GM23338 (cell line): ENCODE measurements around the gene ATP1A4. TPM values are rescaled to one million over a fixed set of nuclear protein-coding genes. Genes with fewer than 3 reads are reported as not detected.

ENCODE experiments used
- ATAC-seq: fragments of 200-7000 bp; cut with Tn5 transposase; 3 replicates; pipeline ENCODE4 v1.9.1; 2020
- DNase-seq: peaks from one replicate; pipeline ENCODE4 v3.0.0-alpha.2; 2015; ENCODE audit warnings: low spot score
- H2AFZ ChIP-seq: fragments of 200-600 bp; sonication (generic); 2 replicates; pipeline ENCODE4 v1.8.0; 2016; ENCODE audit warnings: antibody characterized with exemption, mild to moderate bottlenecking, moderate library complexity
- H3F3A ChIP-seq: fragments of 200-600 bp; sonication (generic); replicated peaks from 2 replicates; pipeline ENCODE4 v1.8.0; 2017; ENCODE audit warnings: antibody characterized with exemption, mixed run types, low read depth
- H3K27ac ChIP-seq: fragments of 200-600 bp; sonication (generic); 2 replicates; pipeline ENCODE4 v1.6.1; 2016; ENCODE audit warnings: low read depth
- H3K27me3 ChIP-seq: fragments of 200-600 bp; sonication (generic); 2 replicates; pipeline ENCODE4 v1.8.0; 2016; ENCODE audit warnings: mild to moderate bottlenecking, mixed run types, moderate library complexity; ENCODE audit not compliant: insufficient read depth
- H3K36me3 ChIP-seq: fragments of 200-600 bp; sonication (generic); 2 replicates; pipeline ENCODE4 v1.8.0; 2016; ENCODE audit warnings: mild to moderate bottlenecking; ENCODE audit not compliant: insufficient read depth
- H3K4me1 ChIP-seq: fragments of 200-600 bp; sonication (generic); 2 replicates; pipeline ENCODE4 v1.8.0; 2016; ENCODE audit warnings: mild to moderate bottlenecking, moderate library complexity; ENCODE audit not compliant: insufficient read depth
- H3K4me2 ChIP-seq: fragments of 200-600 bp; sonication (generic); 2 replicates; pipeline ENCODE4 v1.7.1; 2017; ENCODE audit warnings: mixed run types
- H3K4me3 ChIP-seq: fragments of 200-600 bp; sonication (generic); 2 replicates; pipeline ENCODE4 v1.6.1; 2016; ENCODE audit warnings: mixed run types
- H3K79me2 ChIP-seq: fragments of 200-600 bp; sonication (generic); replicated peaks from 2 replicates; pipeline ENCODE4 v1.8.0; 2017; ENCODE audit warnings: mild to moderate bottlenecking; ENCODE audit not compliant: insufficient read depth
- H3K9me2 ChIP-seq: fragments of 200-600 bp; sonication (generic); 2 replicates; pipeline ENCODE4 v1.8.0; 2017; ENCODE audit not compliant: insufficient read depth
- H4K20me1 ChIP-seq: fragments of 200-600 bp; sonication (generic); replicated peaks from 2 replicates; pipeline ENCODE4 v1.8.0; 2017; ENCODE audit warnings: mild to moderate bottlenecking; ENCODE audit not compliant: insufficient read depth
- H3K27ac Mint-ChIP-seq: 2 replicates; pipeline ENCODE4 v1.8.0; 2020; ENCODE audit warnings: inconsistent platforms, mild to moderate bottlenecking, moderate library complexity, mixed read lengths
- H3K27me3 Mint-ChIP-seq: 3 replicates; pipeline ENCODE4 v1.8.0; 2022; ENCODE audit warnings: low read depth, mild to moderate bottlenecking, moderate library complexity, mixed read lengths, inconsistent platforms; ENCODE audit not compliant: insufficient read depth, poor library complexity
- H3K36me3 Mint-ChIP-seq: 3 replicates; pipeline ENCODE4 v1.8.0; 2021; ENCODE audit warnings: low read depth, mild to moderate bottlenecking, inconsistent platforms, moderate library complexity, mixed read lengths
- H3K4me1 Mint-ChIP-seq: 3 replicates; pipeline ENCODE4 v1.8.0; 2020; ENCODE audit warnings: mild to moderate bottlenecking, inconsistent platforms, mixed read lengths
- H3K4me3 Mint-ChIP-seq: 3 replicates; pipeline ENCODE4 v1.8.0; 2021; ENCODE audit warnings: moderate library complexity, mild to moderate bottlenecking, inconsistent platforms, mixed read lengths
- H3K9me3 Mint-ChIP-seq: 3 replicates; pipeline ENCODE4 v1.8.0; 2020; ENCODE audit warnings: moderate library complexity, mild to moderate bottlenecking, inconsistent platforms, mixed read lengths
- CREB1 ChIP-seq: fragments of 250-450 bp; sonication (Bioruptor Pico); IDR thresholded peaks from 2 replicates; pipeline ENCODE4 v1.5.0; 2020; ENCODE audit warnings: low read depth, mild to moderate bottlenecking, moderate library complexity
- CTCF ChIP-seq, 2 experiments: fragments of 200-600 bp in 1 of 2; sonication (generic) in 1 of 2; conservative IDR thresholded peaks; 2 replicates each; pipeline versions ENCODE4 v1.5.1 to v1.6.1; 2016 to 2017; ENCODE audit warnings: antibody characterized with exemption in 2 of 2, low read depth in 2 of 2, mild to moderate bottlenecking in 2 of 2, moderate library complexity in 1 of 2
- ETS1 ChIP-seq: IDR thresholded peaks from 2 replicates; pipeline ENCODE4 v1.6.1; 2016; ENCODE audit warnings: antibody characterized with exemption
- EZH2 ChIP-seq: fragments of 200-600 bp; sonication (generic); IDR thresholded peaks from one replicate; pipeline ENCODE4 v1.8.0; 2017; ENCODE audit warnings: antibody characterized with exemption, mild to moderate bottlenecking, low read depth; ENCODE audit not compliant: unreplicated experiment
- EZH2phosphoT487 ChIP-seq: fragments of 200-600 bp; sonication (generic); IDR thresholded peaks from one replicate; pipeline ENCODE4 v1.8.1; 2018; ENCODE audit warnings: antibody characterized with exemption; ENCODE audit not compliant: unreplicated experiment
- JUNB ChIP-seq: IDR thresholded peaks from one replicate; pipeline ENCODE4 v1.6.1; 2016; ENCODE audit warnings: antibody characterized with exemption; ENCODE audit not compliant: unreplicated experiment
- NANOG ChIP-seq: IDR thresholded peaks from 2 replicates; pipeline ENCODE4 v1.6.1; 2016; ENCODE audit warnings: antibody characterized with exemption, borderline replicate concordance
- POLR2AphosphoS5 ChIP-seq: IDR thresholded peaks from 2 replicates; pipeline ENCODE4 v1.6.1; 2016; ENCODE audit warnings: antibody characterized with exemption, low read depth
- REST ChIP-seq: IDR thresholded peaks from one replicate; pipeline ENCODE4 v1.6.1; 2018; ENCODE audit warnings: antibody characterized with exemption; ENCODE audit not compliant: unreplicated experiment
- STAT1 ChIP-seq: IDR thresholded peaks from one replicate; pipeline ENCODE4 v1.6.1; 2016; ENCODE audit warnings: antibody characterized with exemption; ENCODE audit not compliant: unreplicated experiment
- ZNF114 ChIP-seq: fragments of 250-450 bp; sonication (Bioruptor Pico); IDR thresholded peaks from 2 replicates; pipeline ENCODE4 v1.5.0; 2020; ENCODE audit warnings: mild to moderate bottlenecking, moderate library complexity
- ZNF331 ChIP-seq: fragments of 250-450 bp; sonication (Bioruptor Pico); IDR thresholded peaks from 2 replicates; pipeline ENCODE4 v1.5.0; 2020; ENCODE audit warnings: low read depth, mild to moderate bottlenecking, moderate library complexity
- ZNF462 ChIP-seq: fragments of 250-450 bp; sonication (Bioruptor Pico); IDR thresholded peaks from 2 replicates; pipeline ENCODE4 v1.5.0; 2020; ENCODE audit warnings: mild to moderate bottlenecking, moderate library complexity
- polyA plus RNA-seq: library from polyadenylated mRNA; unstranded; fragments of >200 nt; fragmentation: Nextera tagmentation; extraction: Ambion mirVana; gene quantifications from 2 replicates; pipeline ENCODE4 v1.2.1, GENCODE V29; 2016
- total RNA-seq: library from RNA; depleted of rRNA; stranded (reverse); fragments of >200 nt; shearing (Covaris generic); gene quantifications from 2 replicates; pipeline ENCODE4 v1.2.3, GENCODE V29; 2014

The ATP1A4 gene
- total and polyA plus RNA-seq, 2 experiments from 2014 or later, result 0.27 to 0.63 TPM

GRCh38 chr1:160227034-160227433 lies 75.6 kb downstream of the ATP1A4 start:
- Histone ChIP-seq H3K36me3 (peaks cover 55% of the 10 kb centered on the region), H3K4me1 (no peaks in the 10 kb centered on the region), H3K9me2 (no peaks in the 10 kb centered on the region), H3K4me3 (no peak overlapping the region), H2AFZ (no peak overlapping the region), H3K79me2 (no peaks in the 10 kb centered on the region), H3K27ac (no peak overlapping the region), H3K4me2 (no peak overlapping the region), H3F3A (peaks cover 15% of the 10 kb centered on the region; the same call in 1 of the 2 replicates), H3K27me3 (no peaks in the 10 kb centered on the region), H4K20me1 (peaks cover 8% of the 10 kb centered on the region; the same call in 1 of the 2 replicates)
- Mint-ChIP-seq H3K4me3 (no peak overlapping the region), H3K9me3 (no peaks in the 10 kb centered on the region), H3K4me1 (no peaks in the 10 kb centered on the region), H3K27ac (no peak overlapping the region), H3K27me3 (no peaks in the 10 kb centered on the region), H3K36me3 (peaks cover 69% of the 10 kb centered on the region)
- no peak for TF ChIP-seq POLR2AphosphoS5
- no peak for TF ChIP-seq ETS1
- TF ChIP-seq STAT1, result no peak
- no peak for TF ChIP-seq CREB1 (CRISPR knock-in tag)
- no peak for TF ChIP-seq ZNF114
- no peak for TF ChIP-seq CTCF (conservative IDR thresholded peaks at IDR 0.05; ENCODE audit: low read depth in 2 of 2)
- TF ChIP-seq ZNF462, result no peak
- TF ChIP-seq EZH2, result no peak
- TF ChIP-seq NANOG, result no peak
- no peak for TF ChIP-seq ZNF331
- TF ChIP-seq REST, result no peak
- no peak for TF ChIP-seq EZH2phosphoT487
- no peak for TF ChIP-seq JUNB
- DNase-seq (no peak), ATAC-seq (no peak)
